ENCODE results near the gene MRPL24.
A peak's percentile ranks its signal among the peaks of the same experiment; 100 is the strongest.

Gene MRPL24

DNA sequence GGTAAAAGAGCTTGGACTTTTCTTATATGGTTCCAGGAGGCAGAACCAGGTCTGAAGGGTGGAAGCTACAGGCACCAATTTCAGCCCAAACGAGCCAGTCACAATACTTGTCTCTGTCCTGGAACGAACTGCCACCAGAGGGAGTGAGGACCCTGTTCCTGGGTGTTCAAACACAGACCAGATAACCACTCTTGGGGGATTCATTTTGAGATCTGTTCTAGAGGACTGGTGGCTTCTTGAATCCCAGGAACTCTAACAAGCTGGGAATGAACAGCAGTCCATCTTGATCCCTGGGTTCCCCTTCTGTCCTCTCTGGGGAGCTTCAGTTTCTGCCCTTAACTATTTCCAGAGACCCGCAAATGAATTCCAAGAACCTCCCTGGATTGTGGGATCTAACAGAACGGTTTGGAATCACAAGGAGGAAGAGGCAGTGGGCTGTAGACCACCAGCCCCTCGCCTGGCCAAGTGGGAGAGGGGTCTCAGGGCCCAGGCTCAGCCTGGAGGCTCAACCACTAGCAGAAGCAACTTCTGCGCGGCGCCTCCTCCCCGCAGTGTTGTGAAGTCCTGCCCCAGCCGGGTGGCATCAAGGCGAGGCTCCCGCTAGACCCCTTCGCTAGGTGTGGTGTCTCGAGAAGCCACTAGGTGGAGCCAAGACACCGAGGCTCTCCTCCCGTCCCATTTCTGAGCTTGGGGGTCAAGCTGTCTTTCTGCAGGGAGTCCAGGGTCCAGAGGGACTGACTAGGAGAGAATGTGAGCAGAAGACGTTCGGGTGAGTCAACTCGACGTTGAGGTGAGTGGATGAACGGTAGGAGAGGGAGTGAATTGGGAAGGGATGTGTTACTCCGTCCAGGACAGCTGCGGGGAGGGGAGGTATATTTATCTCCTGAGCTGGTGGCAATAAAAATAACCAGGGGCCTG, 51.6 kb downstream of the MRPL24 start:
- TF ChIP-seq GLIS3 (CRISPR knock-in tag; IDR thresholded peaks at IDR 0.05), result no peak
- TF ChIP-seq ZNF70 (CRISPR knock-in tag; IDR thresholded peaks at IDR 0.05), result no peak
- no peak for TF ChIP-seq ISL1 (CRISPR knock-in tag; IDR thresholded peaks at IDR 0.05)
- no peak for TF ChIP-seq TCF4 (CRISPR knock-in tag; IDR thresholded peaks at IDR 0.05; ENCODE audit: borderline replicate concordance)
- TF ChIP-seq ZNF8 (CRISPR knock-in tag; IDR thresholded peaks at IDR 0.05), result no peak
- no peak for TF ChIP-seq PPARA (CRISPR knock-in tag; IDR thresholded peaks at IDR 0.05; ENCODE audit: borderline replicate concordance)
- ATAC-seq, result peak; percentile 90

Data from SK-N-SH treated with all-trans-retinoic acid at 6 μM for 48 hours (cell line).